ENCODE data around the gene SLC23A2.

SLC23A2 gene

GRCh38 chr20:4856022-4856755, 145.1 kb downstream of the SLC23A2 start:
- in situ Hi-C loops (cut with HindIII; ENCODE audit: low sequenced_read_pairs), result no loop called here
- TF ChIP-seq CTCF (IDR thresholded peaks at IDR 0.05; ENCODE audit: low read depth, low read length), result no peak
- H3K4me3 ChIP-seq (ENCODE audit: low read depth, low read length), result no peak overlapping the region
- DNase-seq (ENCODE audit: low read depth, low spot score), result no peak

DNA sequence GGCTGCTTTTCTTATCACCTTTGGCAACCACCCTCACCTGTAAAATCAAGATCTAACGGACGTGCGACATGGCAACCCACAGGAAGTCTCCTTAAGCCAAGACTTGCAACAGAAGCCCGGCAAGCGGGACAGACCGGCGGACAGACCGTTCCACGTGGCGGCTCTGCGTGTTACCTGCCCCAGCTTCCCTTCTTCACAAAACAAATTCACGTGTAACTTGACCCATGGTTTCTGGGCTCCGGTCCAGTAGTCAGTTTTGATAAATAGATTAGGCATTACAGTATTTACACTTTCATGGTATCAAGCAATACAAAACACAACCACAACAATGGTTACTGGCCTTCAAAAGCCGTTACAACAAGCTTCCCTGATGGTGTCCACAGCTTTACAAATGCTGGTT, 145.8 kb downstream of the SLC23A2 start:
- in situ Hi-C loops (cut with HindIII; ENCODE audit: low sequenced_read_pairs), result no loop called here
- DNase-seq (ENCODE audit: low read depth, low spot score), result no peak
- H3K4me3 ChIP-seq (ENCODE audit: low read depth, low read length), result no peak overlapping the region
- TF ChIP-seq CTCF (IDR thresholded peaks at IDR 0.05; ENCODE audit: low read depth, low read length), result no peak

GRCh38 chr20:4855097-4855496, 146.2 kb downstream of the SLC23A2 start:
- H3K4me3 ChIP-seq (ENCODE audit: low read depth, low read length), result no peak overlapping the region
- DNase-seq (ENCODE audit: low read depth, low spot score), result no peak

GRCh38 chr20:4854561-4854901, 146.8 kb downstream of the SLC23A2 start:
- TF ChIP-seq CTCF (IDR thresholded peaks at IDR 0.05; ENCODE audit: low read depth, low read length), result no peak
- no peak for DNase-seq (ENCODE audit: low read depth, low spot score)
- in situ Hi-C loops (cut with HindIII; ENCODE audit: low sequenced_read_pairs), result no loop called here
- H3K4me3 ChIP-seq (ENCODE audit: low read depth, low read length), result no peak overlapping the region

More at GRCh38 chr20:4855097-4855496, 146.2 kb downstream of the SLC23A2 start:
- no peak for TF ChIP-seq CTCF (IDR thresholded peaks at IDR 0.05; ENCODE audit: low read depth, low read length)
- in situ Hi-C loops (cut with HindIII; ENCODE audit: low sequenced_read_pairs), result no loop called here

- H3K4me3 ChIP-seq (ENCODE audit: low read depth, low read length), result no peak overlapping the region
- no peak for TF ChIP-seq CTCF (IDR thresholded peaks at IDR 0.05; ENCODE audit: low read depth, low read length)
- DNase-seq (ENCODE audit: low read depth, low spot score), result no peak
- in situ Hi-C loops (cut with HindIII; ENCODE audit: low sequenced_read_pairs), result no loop called here
Measured at GRCh38 chr20:4853757-4854560, 147.4 kb downstream of the SLC23A2 start.

- no peak overlapping the region for H3K4me3 ChIP-seq (ENCODE audit: low read depth, low read length)
- TF ChIP-seq CTCF (IDR thresholded peaks at IDR 0.05; ENCODE audit: low read depth, low read length), result no peak
- DNase-seq (ENCODE audit: low read depth, low spot score), result no peak
- in situ Hi-C loops (cut with HindIII; ENCODE audit: low sequenced_read_pairs), result no loop called here
Measured at GRCh38 chr20:4853004-4853403, 148.3 kb downstream of the SLC23A2 start.

Data from astrocyte of the spinal cord (primary cell).